Uterus (tissue), 2 donors: ENCODE data around the gene GPATCH8.

Experiments used
- CTCF ChIP-seq, 4 experiments: fragments of 200-600 bp in 2 of 4; fragments of 450-650 bp in 2 of 4; sonication (generic) in 2 of 4; IDR thresholded peaks; one replicate each; pipeline ENCODE4 v1.5.1; 2016 to 2019; ENCODE audit warnings: antibody characterized with exemption in 4 of 4, mild to moderate bottlenecking in 2 of 4, moderate library complexity in 1 of 4
- POLR2A ChIP-seq, 2 donors: fragments of 450-650 bp; IDR thresholded peaks; one replicate each; pipeline ENCODE4 v1.6.1; 2016; ENCODE audit warnings: antibody characterized with exemption in 2 of 2, mild to moderate bottlenecking in 1 of 2, moderate library complexity in 1 of 2

- TF ChIP-seq CTCF (IDR thresholded peaks at IDR 0.05) (no peak), POLR2A (IDR thresholded peaks at IDR 0.05) (no peak)
Observed at GRCh38 chr17:44360144-44360533, 143.1 kb downstream of the GPATCH8 start.
